Middle frontal gyrus (tissue), 1 donor: ENCODE data around the gene POTEF.
"Not testable (repeated sequence)": the region's sequence is repeated elsewhere in the genome, so short reads cannot be mapped to it uniquely, and the experiment has no call there.

Experiments used
- DNase-seq: peaks from one replicate; pipeline ENCODE4 v3.0.0-alpha.2; 2015; ENCODE audit warnings: low spot score; ENCODE audit errors: extremely low spot score

Gene POTEF

DNA sequence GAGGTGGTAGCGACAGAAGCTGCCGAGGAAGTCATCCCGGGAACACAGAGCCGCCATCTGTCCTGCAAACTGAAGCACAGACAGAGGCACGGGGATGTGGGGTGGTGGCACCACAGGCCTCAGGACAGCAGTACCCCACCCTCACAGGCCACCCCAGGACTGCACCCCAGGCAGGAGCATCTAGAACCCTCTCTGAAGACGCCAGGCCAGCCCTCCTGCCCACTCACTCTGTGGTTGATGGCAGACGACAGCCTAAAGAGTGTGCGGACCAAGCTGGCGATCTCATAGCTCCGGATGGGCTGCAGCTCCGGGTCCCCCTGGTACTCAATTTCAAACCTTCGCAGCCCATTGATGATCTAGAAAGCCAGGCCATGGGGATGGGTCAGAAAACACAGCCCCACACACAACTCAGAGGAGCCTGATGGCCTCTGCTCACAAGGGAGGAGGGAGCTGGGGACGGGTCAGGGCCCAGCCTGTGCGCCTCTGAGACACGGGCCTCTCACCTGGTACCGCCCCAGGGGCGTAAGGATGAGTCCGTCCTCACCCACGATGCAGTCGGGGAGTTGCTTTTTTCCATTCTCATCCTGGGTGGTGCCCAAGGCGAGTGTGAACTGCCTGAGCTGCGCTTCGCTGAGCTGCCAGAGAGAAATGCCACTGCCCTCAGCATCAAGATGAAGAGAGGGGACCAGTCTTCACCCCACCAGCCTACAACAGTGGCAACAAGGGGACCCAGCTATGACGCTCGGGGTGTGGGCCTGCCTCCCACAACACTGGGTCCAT, 24.0 kb upstream of the POTEF start:
- DNase-seq: no peak

DNA sequence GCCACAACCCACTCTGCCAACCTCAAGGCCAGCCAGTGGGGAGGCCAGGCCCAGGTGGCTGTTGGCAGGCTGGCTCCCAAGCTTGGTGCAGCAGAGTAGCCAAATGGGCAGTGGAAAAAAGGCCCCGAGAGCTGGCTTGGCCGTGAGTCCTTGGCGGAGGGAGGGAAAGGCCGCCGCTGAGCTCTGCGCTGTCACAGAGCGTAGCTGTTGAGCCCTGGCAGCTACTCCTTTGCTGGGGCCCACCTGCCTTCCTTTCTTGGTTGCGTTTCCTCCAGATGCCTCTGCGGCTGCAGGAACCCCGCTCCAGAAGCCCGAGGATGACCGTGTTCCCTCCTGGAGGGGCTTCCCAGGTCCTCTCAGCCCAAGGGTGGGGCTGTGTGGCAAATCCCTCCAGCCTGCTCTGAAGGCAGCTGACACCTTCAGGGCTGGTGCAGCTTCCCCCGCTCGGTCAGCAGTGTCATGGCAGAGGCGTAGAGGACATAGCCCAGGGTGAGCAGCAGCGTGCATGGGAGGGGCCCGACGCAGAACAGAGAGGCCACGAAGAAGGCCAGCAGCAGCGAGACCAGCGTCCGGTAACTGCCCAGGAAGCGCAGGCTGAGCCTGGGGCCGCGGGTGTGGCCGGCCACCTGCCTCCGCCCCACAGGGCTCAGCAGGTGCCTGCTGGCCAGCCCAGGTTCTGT, 23.3 kb upstream of the POTEF start:
- DNase-seq: not testable (repeated sequence)

DNA sequence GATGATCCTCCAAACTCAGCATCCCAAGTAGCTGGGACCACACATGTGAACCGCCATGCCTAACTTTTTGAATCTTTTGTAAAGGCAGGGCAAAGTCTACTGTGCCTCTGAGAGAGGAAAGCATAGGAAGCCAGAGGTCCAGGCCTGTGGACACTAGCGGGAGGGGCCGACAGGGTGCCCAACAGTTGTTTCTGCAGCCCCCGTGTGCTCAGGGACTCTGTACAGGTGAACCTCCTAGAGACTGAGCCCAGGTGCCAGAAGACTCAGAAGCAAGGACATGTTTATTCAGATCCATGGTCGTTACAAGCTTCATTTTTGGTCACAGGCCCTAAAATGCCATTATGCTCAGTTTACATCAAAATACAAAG, 22.1 kb upstream of the POTEF start:
- DNase-seq: not testable (repeated sequence)

DNA sequence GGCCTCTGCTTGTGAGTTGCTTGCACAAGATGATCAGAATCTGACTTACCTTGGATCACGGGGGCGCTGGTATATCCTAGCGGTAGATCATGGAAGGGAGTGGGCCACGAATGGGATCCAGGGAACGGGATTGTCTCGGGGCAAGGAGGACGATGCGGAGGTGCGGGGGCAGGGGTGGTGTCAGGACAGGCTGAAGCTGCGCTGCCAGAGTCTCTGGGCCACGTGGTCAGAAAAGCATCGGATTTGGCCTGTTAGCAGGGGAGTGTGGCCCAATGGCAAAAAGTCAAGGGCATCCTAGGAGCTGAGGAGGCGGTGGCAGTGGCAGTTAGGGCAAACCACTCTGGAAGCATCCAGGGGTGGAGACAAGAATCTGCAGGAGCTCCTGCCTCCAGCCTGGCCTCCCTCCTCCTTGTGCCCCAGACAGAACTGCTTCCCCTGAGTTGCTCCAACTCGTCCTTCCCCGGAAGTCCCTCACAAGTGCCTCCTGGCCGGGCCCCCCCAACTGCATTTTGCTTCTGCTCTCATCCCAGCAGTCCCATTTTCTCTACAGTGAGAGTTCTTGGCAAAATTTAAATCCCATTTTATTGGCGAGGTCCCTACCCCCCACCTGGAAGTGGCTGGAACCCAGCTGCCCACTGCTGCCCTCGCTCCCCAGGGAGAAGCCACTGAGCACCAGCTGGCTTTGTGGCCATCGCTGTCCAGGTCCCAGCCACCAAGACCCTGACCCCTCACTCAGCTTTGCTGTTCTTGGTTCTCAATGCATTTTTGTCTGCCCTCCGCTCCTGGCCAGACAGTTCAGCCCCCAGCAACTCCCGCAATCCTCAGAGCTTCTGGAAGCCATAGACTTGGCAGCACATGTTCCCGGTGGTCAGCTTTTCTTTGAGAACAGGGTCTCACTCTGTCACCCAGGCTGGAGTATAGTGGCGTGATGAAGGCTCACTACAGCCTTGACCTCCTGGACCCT, 21.4 kb upstream of the POTEF start:
- DNase-seq: no peak

DNA sequence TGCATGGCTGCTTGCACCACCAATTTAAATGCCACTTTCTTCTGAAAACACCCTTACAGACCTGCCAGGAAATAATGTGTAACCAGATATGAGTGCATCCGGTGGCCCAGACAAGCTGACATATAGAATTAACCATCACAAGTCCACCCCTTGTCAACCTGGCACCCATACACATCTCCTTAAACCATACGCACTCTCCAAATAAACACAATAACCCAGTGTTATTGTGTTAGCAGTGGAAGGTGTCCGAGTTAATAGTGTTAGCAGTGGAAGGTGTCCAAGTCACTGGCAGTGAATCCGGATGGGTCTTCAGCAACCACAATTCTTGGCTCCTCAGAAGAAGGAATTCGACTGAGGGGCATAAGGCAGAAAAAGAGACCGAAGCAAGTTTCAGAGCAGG, 19.5 kb upstream of the POTEF start:
- not testable (repeated sequence) for DNase-seq

DNA sequence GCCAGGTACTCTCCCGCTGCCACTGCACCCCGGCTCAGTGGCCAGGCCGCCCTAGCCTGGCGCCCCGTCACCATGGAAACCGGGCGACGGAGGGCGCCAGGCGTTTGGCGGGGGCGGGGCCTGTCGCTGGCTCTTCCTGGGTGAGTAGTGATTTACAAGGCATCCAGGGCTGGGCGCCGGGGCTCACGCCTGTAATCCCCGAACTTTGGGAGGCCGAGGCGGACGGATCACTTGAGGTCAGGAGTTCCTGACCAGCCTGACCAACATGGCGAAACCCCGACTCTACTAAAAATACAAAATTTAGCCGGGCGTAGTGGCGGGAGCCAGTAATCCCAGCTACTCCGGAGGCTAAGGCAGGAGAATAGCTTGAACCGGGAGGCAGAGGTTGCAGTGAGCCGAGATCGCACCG, 16.0 kb upstream of the POTEF start, which contains the start of gene CCDC74B:
Gene CCDC74B, minus strand, starts transcription at position 107 of the 409 bp plus-strand sequence. CDS start 116 bp downstream, outside the sequence.
- DNase-seq: not testable (repeated sequence)

DNA sequence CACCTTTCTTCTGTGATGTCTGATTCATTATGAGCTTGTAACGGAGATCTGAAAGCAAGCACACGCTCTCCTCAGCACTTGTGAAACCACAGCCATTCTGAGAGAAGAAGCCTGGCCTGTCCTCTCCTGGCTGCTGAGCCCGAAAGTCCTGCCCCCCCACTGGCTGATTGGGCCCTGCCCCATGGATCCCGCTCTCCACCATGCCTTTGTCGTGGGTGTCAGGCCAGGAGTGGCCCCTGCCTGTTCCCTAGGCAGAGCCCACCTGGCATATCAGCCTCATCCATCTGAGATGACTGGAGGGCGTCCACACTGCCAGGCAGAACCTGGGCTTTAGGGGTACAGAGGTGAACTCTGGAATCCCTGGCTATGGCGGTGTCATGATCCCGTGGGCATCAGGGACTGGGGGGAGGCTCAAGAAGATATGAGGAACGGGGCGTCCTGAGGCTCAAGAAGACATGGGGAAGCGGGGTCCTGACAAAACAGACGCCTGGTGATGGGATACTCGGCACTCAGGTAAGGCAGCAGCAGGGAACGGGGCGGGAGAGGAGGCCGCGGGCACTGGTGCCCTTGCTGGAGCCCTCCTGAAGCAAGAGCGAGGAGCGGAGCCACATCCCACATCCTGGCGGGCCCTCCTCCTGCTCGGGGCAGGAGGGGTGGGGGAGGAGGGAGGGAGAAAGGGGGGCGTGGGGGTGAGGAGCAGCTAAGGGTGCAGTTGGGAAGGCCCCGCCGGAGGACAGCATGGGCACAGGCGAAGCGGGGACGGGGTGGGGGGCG, 14.4 kb upstream of the POTEF start:
- DNase-seq: not testable (repeated sequence)

DNA sequence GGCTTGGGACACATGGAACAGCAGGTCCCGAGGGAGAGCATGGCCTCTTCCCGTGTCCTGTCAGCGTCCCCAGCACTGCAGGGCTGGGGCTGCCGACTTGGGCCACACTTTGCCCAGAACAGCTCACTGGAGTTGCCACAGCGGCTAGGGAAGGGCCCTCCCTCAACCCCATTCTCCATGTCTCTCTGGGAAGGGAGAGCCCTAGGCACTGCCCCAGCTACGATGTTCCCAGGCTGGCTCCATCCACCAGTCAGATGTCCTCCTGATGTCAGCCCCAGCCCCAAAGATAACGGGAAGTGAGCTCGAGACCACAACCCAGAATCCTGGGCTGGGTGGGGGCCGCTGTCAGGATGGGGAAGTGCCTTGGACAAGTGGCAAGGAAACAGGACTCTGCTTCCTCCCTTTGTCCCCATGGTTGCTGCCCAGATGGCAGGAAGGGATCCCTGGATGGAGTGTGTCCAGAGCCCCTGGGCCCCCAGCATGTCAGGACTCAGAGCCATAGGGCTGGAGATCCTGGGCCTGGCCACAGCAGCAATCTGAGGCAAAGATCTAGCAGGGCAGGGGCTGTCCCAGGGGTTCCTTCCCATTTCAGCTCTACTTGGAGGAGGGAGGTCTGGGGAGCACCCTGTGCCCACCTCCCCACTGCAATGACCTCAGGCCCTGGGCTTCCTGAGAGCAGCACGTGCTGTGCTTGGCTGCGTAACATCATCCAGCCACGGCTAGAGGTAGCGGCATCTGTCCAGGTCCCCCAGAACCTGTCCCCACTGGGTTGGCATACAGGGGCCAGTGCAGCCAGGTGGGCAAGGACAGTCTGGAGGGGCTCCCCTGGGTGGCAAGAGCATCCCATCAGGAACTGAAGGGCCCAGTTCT, 13.6 kb upstream of the POTEF start:
- DNase-seq: not testable (repeated sequence)

DNA sequence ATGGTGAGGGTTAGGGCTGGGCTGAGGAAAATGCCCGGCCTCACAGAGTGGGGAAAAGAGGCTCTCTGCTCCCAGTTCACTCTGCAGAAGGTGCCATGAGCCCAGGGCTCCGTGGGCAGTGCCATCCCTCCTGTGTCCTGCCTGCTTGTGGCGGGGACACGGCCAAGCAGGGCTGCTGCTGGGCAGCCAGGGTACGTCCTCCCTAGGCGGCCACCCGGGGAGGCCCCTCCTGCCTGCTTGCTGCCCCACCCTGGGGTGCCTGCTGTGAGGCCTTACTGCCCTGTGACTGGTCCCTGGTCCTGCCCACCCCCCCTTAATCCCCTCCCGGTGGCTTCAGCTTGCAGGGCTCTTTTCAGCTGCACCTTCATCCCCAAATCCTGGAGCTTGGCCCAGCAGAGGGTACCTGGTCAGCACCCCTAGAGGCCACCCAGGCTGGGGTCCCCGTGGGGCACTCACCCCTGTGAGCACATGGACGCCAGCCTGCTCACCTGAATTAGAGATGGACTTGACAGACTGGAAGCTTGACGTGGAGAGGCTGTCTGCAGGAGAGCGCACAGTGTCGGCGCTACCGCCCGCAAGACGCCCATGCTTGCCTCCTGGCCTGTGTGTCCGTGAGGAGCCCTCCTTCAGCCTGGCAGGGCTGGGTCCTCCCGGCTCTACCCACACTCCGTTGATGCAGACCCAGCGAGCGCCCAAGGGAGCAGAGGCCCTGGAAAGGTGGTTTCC, 12.8 kb upstream of the POTEF start:
- DNase-seq: not testable (repeated sequence)

DNA sequence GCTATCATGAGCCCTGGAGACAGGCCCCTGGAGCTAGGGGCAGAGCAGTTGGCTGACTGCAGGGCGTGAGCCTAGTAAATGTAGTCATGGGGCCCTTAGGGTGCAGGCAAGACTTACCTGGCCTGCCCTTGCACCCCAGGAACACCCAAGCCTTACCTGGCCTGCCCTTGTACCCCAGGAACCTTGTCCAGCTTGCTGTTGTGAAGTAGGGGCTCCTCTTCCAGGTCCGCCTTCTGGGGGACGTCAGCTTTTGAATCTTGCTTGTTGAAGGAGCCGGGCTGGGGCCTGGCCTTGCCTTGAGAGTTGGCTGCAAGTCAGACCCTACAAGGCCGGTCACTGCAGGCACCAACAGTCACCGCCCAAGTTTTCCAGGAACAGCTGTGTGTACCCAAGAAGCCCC, 12.0 kb upstream of the POTEF start:
- not testable (repeated sequence) for DNase-seq

DNA sequence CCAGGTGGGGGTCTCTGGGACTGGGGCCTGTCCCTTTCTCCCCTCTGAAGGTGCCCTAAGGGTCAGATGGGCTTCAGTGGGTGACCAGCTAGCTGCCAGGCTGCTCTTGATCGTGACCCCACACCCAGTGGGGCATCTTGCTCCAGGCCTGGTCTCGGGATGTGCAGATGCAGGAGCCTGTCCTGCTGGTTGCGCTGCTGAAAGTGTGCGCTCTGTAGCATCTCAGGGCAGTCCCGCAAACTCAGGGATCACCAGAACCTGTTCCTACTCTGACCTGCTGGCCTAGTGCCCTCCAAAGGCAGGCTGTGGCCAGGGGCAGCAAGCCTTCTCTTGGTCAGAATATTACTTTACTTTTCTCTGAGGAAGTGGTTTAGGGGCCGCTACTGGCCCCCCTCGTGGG, 11.5 kb upstream of the POTEF start:
- not testable (repeated sequence) for DNase-seq

DNA sequence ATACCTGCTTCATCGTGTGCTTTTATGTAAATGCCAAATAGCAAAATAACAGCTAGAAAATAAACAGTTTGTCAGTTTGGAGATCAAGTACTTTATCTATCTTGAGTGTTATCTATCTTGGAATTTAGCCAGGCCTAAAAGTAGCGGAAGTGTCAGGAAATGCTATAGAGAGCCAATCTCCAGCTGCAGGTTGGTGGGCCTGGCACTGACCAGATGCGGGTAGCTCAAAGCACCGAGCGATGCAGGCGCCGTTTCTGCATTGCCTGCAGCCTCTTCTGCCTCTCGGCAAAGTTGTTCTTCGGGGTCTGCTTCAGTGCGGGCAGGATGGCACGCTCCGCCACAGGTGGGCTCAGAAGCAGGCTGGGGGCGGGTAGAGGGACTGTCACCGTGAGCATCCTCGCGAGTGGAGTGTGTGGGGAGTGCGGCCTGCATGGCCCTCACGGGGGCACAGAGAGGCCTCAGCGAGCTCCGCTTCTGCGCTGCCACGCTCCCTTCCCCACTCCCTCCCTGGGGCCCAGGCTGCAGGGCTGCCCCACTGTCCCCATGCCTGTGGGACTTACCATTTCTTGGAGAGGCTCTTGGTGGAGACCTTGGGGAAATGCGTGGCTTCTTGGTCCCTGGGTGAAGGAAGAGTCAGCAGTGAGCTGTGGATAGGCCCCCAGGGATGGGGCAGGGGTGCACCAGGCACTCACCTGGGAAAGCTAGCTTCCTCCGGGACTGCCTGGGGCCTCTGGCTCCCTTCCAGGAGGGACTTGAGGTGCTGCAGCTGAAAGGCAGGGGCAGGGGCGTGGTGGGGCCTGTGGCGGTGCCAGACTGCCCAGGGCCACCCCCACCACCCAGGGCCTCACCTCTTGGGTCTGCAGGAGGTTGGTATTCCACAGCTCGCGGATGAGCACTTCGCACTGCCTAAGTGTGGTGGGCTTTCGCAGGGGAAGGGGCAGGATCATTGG, 10.6 kb upstream of the POTEF start:
- DNase-seq: not testable (repeated sequence)

DNA sequence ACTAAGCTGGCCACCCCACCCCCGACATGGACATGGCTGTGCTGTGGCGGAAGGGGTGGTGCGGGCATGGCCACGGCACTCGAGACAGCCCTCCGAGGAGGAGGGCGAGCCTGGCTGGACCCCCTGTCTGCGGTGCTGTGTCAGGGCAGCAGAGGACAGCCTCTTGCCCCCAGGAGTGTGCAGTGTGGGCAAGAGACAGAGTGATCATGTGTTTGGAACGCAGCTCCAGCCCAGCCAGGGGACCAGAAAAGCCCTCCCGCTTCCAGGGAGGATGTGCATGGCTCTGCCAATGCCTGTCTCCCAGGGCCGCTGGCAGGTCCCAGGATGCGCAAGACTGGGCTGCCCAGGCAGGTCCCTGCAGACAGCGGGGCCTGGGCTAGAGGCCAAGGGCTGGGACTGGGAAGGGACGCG, 9.8 kb upstream of the POTEF start:
- DNase-seq: not testable (repeated sequence)

DNA sequence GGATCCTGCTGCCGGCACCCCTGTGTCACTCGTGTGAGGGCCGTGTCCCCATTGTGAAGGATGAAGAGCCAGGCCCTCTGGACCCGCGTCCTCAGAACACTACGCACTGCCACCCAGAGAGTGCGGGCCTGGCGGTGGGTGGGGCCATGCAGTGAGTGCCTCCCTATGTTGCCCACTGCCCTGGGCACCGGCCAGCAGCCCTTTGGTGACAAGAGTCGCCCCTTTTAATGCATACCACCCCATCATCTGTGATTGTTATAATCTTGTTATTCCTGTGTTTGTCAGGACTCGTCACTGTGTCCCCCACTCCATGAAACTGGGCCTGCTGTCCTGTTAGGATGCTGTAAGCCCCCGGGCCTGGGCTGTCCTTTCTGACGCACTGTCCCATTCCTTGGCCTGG, 9.3 kb upstream of the POTEF start:
- DNase-seq: not testable (repeated sequence)

DNA sequence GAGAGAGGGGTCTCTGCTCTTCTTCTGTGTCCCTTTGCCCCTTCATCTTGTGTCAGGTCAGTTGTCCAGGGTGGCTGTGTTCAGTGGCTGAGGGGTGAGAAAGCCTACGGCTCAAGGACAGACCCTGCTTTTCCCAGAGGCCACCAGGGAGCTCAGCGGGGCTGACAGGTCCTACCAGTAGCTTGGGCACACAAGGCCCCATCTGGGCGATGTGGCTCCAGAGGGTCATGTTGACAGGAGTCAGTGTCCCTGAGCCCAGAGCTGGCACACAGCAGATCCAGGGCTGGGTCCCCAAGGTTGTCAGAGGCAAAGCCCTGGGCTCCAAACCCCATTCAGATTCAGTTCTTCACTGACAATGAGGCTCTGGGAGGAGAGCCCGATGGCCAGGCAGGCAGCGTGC, 8.1 kb upstream of the POTEF start:
- DNase-seq: not testable (repeated sequence)

DNA sequence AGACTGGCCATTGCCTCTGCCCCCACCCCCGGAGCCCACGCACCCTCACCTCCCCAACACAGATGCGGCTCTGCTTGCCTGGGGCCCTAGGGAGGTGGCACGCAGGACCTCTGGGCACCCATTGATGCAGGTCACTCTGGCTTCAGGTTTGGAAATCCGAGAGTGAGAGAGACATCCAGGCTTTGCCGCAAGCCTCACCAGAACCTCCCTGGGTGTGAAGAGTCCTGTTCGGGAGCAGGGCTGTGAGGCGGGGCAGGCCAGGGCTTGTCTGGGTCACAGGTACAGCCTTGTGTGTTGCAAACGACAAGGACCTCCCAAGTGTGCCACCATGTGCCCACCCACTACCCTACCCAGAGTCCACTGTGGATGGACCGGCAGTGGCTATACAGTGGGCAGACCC, 7.5 kb upstream of the POTEF start:
- DNase-seq: not testable (repeated sequence)

DNA sequence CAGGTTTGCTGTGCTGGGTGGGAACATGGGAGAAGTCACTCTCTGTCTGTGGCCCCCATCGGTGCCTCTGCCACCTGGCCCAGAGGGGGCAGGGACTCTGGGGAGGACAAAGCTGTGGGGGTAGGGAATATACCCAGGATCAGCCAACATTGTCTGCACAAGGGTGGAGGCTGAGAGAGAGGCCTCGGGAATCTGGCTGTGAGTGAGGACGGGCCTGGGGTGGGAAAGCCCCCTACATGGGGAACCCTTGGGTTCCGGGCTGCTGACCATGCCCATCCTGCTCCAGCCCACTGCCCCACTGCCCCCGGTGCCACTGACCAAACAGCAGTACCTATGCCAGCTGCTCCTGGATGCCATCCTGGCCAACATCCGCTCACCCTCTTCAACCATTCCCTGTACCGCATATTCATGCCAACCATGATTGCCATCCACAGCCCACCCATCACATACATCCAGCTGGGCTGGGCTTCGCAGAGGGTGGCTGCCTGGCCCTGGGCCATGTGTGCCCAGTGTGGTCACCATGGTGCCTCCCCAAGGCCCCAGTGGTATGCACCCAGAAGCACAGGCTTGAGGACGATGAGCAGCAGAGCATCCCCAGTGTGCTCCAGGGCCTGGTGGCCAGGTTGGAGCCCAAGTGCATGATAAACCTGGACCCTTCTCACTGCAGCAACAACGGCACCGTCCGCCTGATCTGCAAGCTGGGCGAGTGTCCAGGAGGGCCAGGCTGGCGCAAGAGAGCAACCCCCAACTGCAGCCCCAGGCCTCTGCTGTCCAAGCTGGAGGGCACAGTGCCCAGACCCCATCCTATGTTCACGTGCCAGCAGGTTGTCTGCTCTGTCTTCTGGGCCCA, 6.9 kb upstream of the POTEF start:
- DNase-seq: no peak
